ENCODE results near the gene HIP1.
A peak's percentile ranks its signal among the peaks of the same experiment; 100 is the strongest.
"Not testable (repeated sequence)": the region's sequence is repeated elsewhere in the genome, so short reads cannot be mapped to it uniquely, and the experiment has no call there.

The HIP1 gene

GRCh38 chr7:75739796-75740672 is 1.3 kb upstream of the HIP1 start:
- no peak for DNase-seq (ENCODE audit: low read depth, low spot score)

GRCh38 chr7:75738975-75739795 is 444 bp upstream of the HIP1 start:
- peak; percentile 96 for DNase-seq (ENCODE audit: low read depth, low spot score)

- peak; percentile 42 for DNase-seq (ENCODE audit: low read depth, low spot score)
Measured at GRCh38 chr7:75737856-75738603, 711 bp downstream of the HIP1 start.

GRCh38 chr7:75735581-75736350 is 3.0 kb downstream of the HIP1 start:
- no peak for DNase-seq (ENCODE audit: low read depth, low spot score)

GRCh38 chr7:75734586-75735458 is 3.9 kb downstream of the HIP1 start:
- peak; percentile 74 for DNase-seq (ENCODE audit: low read depth, low spot score)

GRCh38 chr7:75732764-75733630 is 5.7 kb downstream of the HIP1 start:
- no peak for DNase-seq (ENCODE audit: low read depth, low spot score)

GRCh38 chr7:75732016-75732521 is 6.7 kb downstream of the HIP1 start:
- DNase-seq (ENCODE audit: low read depth, low spot score) = no peak

GRCh38 chr7:75729851-75730274 is 8.9 kb downstream of the HIP1 start:
- no peak for DNase-seq (ENCODE audit: low read depth, low spot score)

- DNase-seq (ENCODE audit: low read depth, low spot score) = peak; percentile 30
Measured at GRCh38 chr7:75727881-75728593, 10.7 kb downstream of the HIP1 start.

GRCh38 chr7:75727351-75727750 is 11.4 kb downstream of the HIP1 start:
- DNase-seq (ENCODE audit: low read depth, low spot score) = not testable (repeated sequence)

GRCh38 chr7:75725306-75725705 is 13.4 kb downstream of the HIP1 start:
- DNase-seq (ENCODE audit: low read depth, low spot score) = no peak

- DNase-seq (ENCODE audit: low read depth, low spot score) = no peak
Measured at GRCh38 chr7:75723444-75723843, 15.3 kb downstream of the HIP1 start.

- no peak for DNase-seq (ENCODE audit: low read depth, low spot score)
Measured at GRCh38 chr7:75722373-75722772, 16.4 kb downstream of the HIP1 start.

GRCh38 chr7:75721922-75722321 is 16.8 kb downstream of the HIP1 start:
- DNase-seq (ENCODE audit: low read depth, low spot score) = not testable (repeated sequence)

- DNase-seq (ENCODE audit: low read depth, low spot score) = no peak
Measured at GRCh38 chr7:75721426-75721825, 17.3 kb downstream of the HIP1 start.

GRCh38 chr7:75719626-75720025 is 19.1 kb downstream of the HIP1 start:
- DNase-seq (ENCODE audit: low read depth, low spot score) = no peak

- no peak for DNase-seq (ENCODE audit: low read depth, low spot score)
Measured at GRCh38 chr7:75718390-75719031, 20.2 kb downstream of the HIP1 start.

- DNase-seq (ENCODE audit: low read depth, low spot score) = not testable (repeated sequence)
Measured at GRCh38 chr7:75717746-75718145, 21.0 kb downstream of the HIP1 start.
